Measurements from ENCODE around the gene TRIM65.

The TRIM65 gene

GRCh38 chr17:75893305-75894048 lies 3.3 kb downstream of the TRIM65 start:
- Histone ChIP-seq H3K9me3 (ENCODE audit: insufficient read depth, low read length) (no peaks in the 10 kb centered on the region), H3K4me2 (ENCODE audit: low read length) (no peak overlapping the region), H3K36me3 (replicated peaks; ENCODE audit: low read depth, low read length) (peaks cover 6% of the 10 kb centered on the region), H3K4me3 (ENCODE audit: low read length) (no peak overlapping the region), H3K27ac (ENCODE audit: low read length) (no peak overlapping the region), H3K9ac (ENCODE audit: low read length) (no peak overlapping the region), H3K27me3 (ENCODE audit: low read depth, low read length) (no peaks in the 10 kb centered on the region), H3K79me2 (ENCODE audit: low read length) (peaks cover 38% of the 10 kb centered on the region), H3K4me1 (ENCODE audit: low read length) (peaks cover 15% of the 10 kb centered on the region), H2AFZ (ENCODE audit: low read depth, low read length) (no peak overlapping the region), H4K20me1 (ENCODE audit: insufficient read depth, low read length) (no peaks in the 10 kb centered on the region)
- TF ChIP-seq CTCF (IDR thresholded peaks at IDR 0.05; ENCODE audit: low read depth, low read length) = no peak
- no peak for TF ChIP-seq EZH2phosphoT487 (IDR thresholded peaks at IDR 0.05; ENCODE audit: low read depth)

- TF ChIP-seq CTCF (IDR thresholded peaks at IDR 0.05; ENCODE audit: low read depth, low read length) = no peak
- TF ChIP-seq EZH2phosphoT487 (IDR thresholded peaks at IDR 0.05; ENCODE audit: low read depth) = no peak
- no peak overlapping the region for H3K27ac ChIP-seq (ENCODE audit: low read length)
- peaks cover 8% of the 10 kb centered on the region for H3K36me3 ChIP-seq (replicated peaks; ENCODE audit: low read depth, low read length)
- no peaks in the 10 kb centered on the region for H3K9me3 ChIP-seq (ENCODE audit: insufficient read depth, low read length)
- H3K4me1 ChIP-seq (ENCODE audit: low read length) = peaks cover 15% of the 10 kb centered on the region
- no peaks in the 10 kb centered on the region for H3K27me3 ChIP-seq (ENCODE audit: low read depth, low read length)
- H3K79me2 ChIP-seq (ENCODE audit: low read length) = peaks cover 38% of the 10 kb centered on the region
- H3K9ac ChIP-seq (ENCODE audit: low read length) = no peak overlapping the region
- no peak overlapping the region for H3K4me2 ChIP-seq (ENCODE audit: low read length)
- H3K4me3 ChIP-seq (ENCODE audit: low read length) = no peak overlapping the region
- H4K20me1 ChIP-seq (ENCODE audit: insufficient read depth, low read length) = no peaks in the 10 kb centered on the region
- no peak overlapping the region for H2AFZ ChIP-seq (ENCODE audit: low read depth, low read length)
These were observed 4.1 kb downstream of the TRIM65 start for GRCh38 chr17:75892556-75893224.

- Histone ChIP-seq H2AFZ (ENCODE audit: low read depth, low read length) (no peak overlapping the region), H3K9ac (ENCODE audit: low read length) (no peak overlapping the region), H3K27ac (ENCODE audit: low read length) (no peak overlapping the region), H3K4me2 (ENCODE audit: low read length) (no peak overlapping the region), H3K36me3 (replicated peaks; ENCODE audit: low read depth, low read length) (peaks cover 8% of the 10 kb centered on the region), H3K79me2 (ENCODE audit: low read length) (peaks cover 38% of the 10 kb centered on the region), H3K4me3 (ENCODE audit: low read length) (no peak overlapping the region), H4K20me1 (ENCODE audit: insufficient read depth, low read length) (no peaks in the 10 kb centered on the region), H3K9me3 (ENCODE audit: insufficient read depth, low read length) (no peaks in the 10 kb centered on the region), H3K27me3 (ENCODE audit: low read depth, low read length) (no peaks in the 10 kb centered on the region), H3K4me1 (ENCODE audit: low read length) (peaks cover 11% of the 10 kb centered on the region)
- TF ChIP-seq EZH2phosphoT487 (IDR thresholded peaks at IDR 0.05; ENCODE audit: low read depth) = no peak
- TF ChIP-seq CTCF (IDR thresholded peaks at IDR 0.05; ENCODE audit: low read depth, low read length) = no peak
These were observed 4.9 kb downstream of the TRIM65 start for GRCh38 chr17:75891605-75892555.

Measured in OCI-LY3 (cell line).